GM23338 (cell line): ENCODE results near the gene SND1.

ENCODE experiments used
- CTCF ChIP-seq, 2 experiments: fragments of 200-600 bp in 1 of 2; sonication (generic) in 1 of 2; conservative IDR thresholded peaks; 2 replicates each; pipeline versions ENCODE4 v1.5.1 to v1.6.1; 2016 to 2017; ENCODE audit warnings: antibody characterized with exemption in 2 of 2, low read depth in 2 of 2, mild to moderate bottlenecking in 2 of 2, moderate library complexity in 1 of 2
- ETS1 ChIP-seq: IDR thresholded peaks from 2 replicates; pipeline ENCODE4 v1.6.1; 2016; ENCODE audit warnings: antibody characterized with exemption
- EZH2 ChIP-seq: fragments of 200-600 bp; sonication (generic); IDR thresholded peaks from one replicate; pipeline ENCODE4 v1.8.0; 2017; ENCODE audit warnings: antibody characterized with exemption, mild to moderate bottlenecking, low read depth; ENCODE audit not compliant: unreplicated experiment
- EZH2phosphoT487 ChIP-seq: fragments of 200-600 bp; sonication (generic); IDR thresholded peaks from one replicate; pipeline ENCODE4 v1.8.1; 2018; ENCODE audit warnings: antibody characterized with exemption; ENCODE audit not compliant: unreplicated experiment
- JUNB ChIP-seq: IDR thresholded peaks from one replicate; pipeline ENCODE4 v1.6.1; 2016; ENCODE audit warnings: antibody characterized with exemption; ENCODE audit not compliant: unreplicated experiment
- NANOG ChIP-seq: IDR thresholded peaks from 2 replicates; pipeline ENCODE4 v1.6.1; 2016; ENCODE audit warnings: antibody characterized with exemption, borderline replicate concordance
- POLR2AphosphoS5 ChIP-seq: IDR thresholded peaks from 2 replicates; pipeline ENCODE4 v1.6.1; 2016; ENCODE audit warnings: antibody characterized with exemption, low read depth
- REST ChIP-seq: IDR thresholded peaks from one replicate; pipeline ENCODE4 v1.6.1; 2018; ENCODE audit warnings: antibody characterized with exemption; ENCODE audit not compliant: unreplicated experiment
- STAT1 ChIP-seq: IDR thresholded peaks from one replicate; pipeline ENCODE4 v1.6.1; 2016; ENCODE audit warnings: antibody characterized with exemption; ENCODE audit not compliant: unreplicated experiment
- ZNF114 ChIP-seq: fragments of 250-450 bp; sonication (Bioruptor Pico); IDR thresholded peaks from 2 replicates; pipeline ENCODE4 v1.5.0; 2020; ENCODE audit warnings: mild to moderate bottlenecking, moderate library complexity

- TF ChIP-seq CTCF (conservative IDR thresholded peaks at IDR 0.05; ENCODE audit: low read depth in 2 of 2): no peak
- TF ChIP-seq ZNF114 (CRISPR knock-in tag): no peak
- no peak for TF ChIP-seq POLR2AphosphoS5
- no peak for TF ChIP-seq JUNB
- TF ChIP-seq EZH2: no peak
- TF ChIP-seq EZH2phosphoT487: no peak
- no peak for TF ChIP-seq STAT1
- TF ChIP-seq ETS1: no peak
- no peak for TF ChIP-seq REST
- TF ChIP-seq NANOG: no peak
Observed at GRCh38 chr7:128066395-128066794, 414.4 kb downstream of the SND1 start.
